MM.1S (cell line): ENCODE results near the gene ALG1L2.
"Not testable (repeated sequence)": the region's sequence is repeated elsewhere in the genome, so short reads cannot be mapped to it uniquely, and the experiment has no call there.

ENCODE experiments used
- DNase-seq: peaks from one replicate; pipeline ENCODE4 v3.0.0-alpha.2; 2015
- H2AFZ ChIP-seq: fragments of 300-600 bp; sonication (generic); 2 replicates; pipeline ENCODE4 v1.6.0; 2016; ENCODE audit warnings: antibody characterized with exemption, low read length
- H3F3A ChIP-seq: fragments of 300-600 bp; sonication (generic); 2 replicates; pipeline ENCODE4 v1.6.1; 2016; ENCODE audit warnings: mild to moderate bottlenecking, antibody characterized with exemption, low read length, moderate library complexity, mixed read lengths; ENCODE audit not compliant: insufficient read depth
- H3K27ac ChIP-seq: fragments of 300-600 bp; sonication (generic); 2 replicates; pipeline ENCODE4 v1.5.1; 2016; ENCODE audit warnings: mild to moderate bottlenecking, low read length
- H3K27me3 ChIP-seq: fragments of 300-600 bp; sonication (generic); replicated peaks from 2 replicates; pipeline ENCODE4 v1.6.0; 2016; ENCODE audit warnings: low read length; ENCODE audit not compliant: insufficient read depth
- H3K36me3 ChIP-seq: fragments of 300-600 bp; sonication (generic); replicated peaks from 2 replicates; pipeline ENCODE4 v1.6.1; 2016; ENCODE audit warnings: mild to moderate bottlenecking, low read length, mixed read lengths; ENCODE audit not compliant: insufficient read depth
- H3K4me1 ChIP-seq: fragments of 300-600 bp; sonication (generic); 2 replicates; pipeline ENCODE4 v1.6.1; 2016; ENCODE audit warnings: low read length, mixed read lengths
- H3K4me2 ChIP-seq: fragments of 300-600 bp; sonication (generic); 2 replicates; pipeline ENCODE4 v1.6.0; 2016; ENCODE audit warnings: low read depth, low read length
- H3K4me3 ChIP-seq: fragments of 300-600 bp; sonication (generic); 2 replicates; pipeline ENCODE4 v1.5.1; 2016; ENCODE audit warnings: low read length, mixed read lengths
- H3K79me2 ChIP-seq: fragments of 300-600 bp; sonication (generic); 2 replicates; pipeline ENCODE4 v1.6.1; 2016; ENCODE audit warnings: mixed run types, low read length, mixed read lengths
- H3K9ac ChIP-seq: fragments of 300-600 bp; sonication (generic); 2 replicates; pipeline ENCODE4 v1.6.1; 2016; ENCODE audit warnings: low read length, mixed read lengths
- H3K9me2 ChIP-seq: fragments of 300-600 bp; sonication (generic); replicated peaks from 2 replicates; pipeline ENCODE4 v1.6.1; 2016; ENCODE audit warnings: mild to moderate bottlenecking, low read length, mixed read lengths; ENCODE audit not compliant: insufficient read depth
- H3K9me3 ChIP-seq: fragments of 300-600 bp; sonication (generic); replicated peaks from 2 replicates; pipeline ENCODE4 v1.6.1; 2016; ENCODE audit warnings: mild to moderate bottlenecking, low read length, mixed read lengths; ENCODE audit not compliant: insufficient read depth
- H4K20me1 ChIP-seq: fragments of 300-600 bp; sonication (generic); 2 replicates; pipeline ENCODE4 v1.6.1; 2016; ENCODE audit warnings: mild to moderate bottlenecking, low read length, moderate library complexity, mixed read lengths; ENCODE audit not compliant: insufficient read depth
- EZH2 ChIP-seq: fragments of 300-600 bp; sonication (generic); optimal IDR thresholded peaks from 2 replicates; pipeline ENCODE3; 2017; ENCODE audit warnings: low read depth, mild to moderate bottlenecking, antibody characterized with exemption, low read length, mixed read lengths
- EZH2phosphoT487 ChIP-seq: fragments of 300-600 bp; sonication (generic); IDR thresholded peaks from 2 replicates; pipeline ENCODE4 v1.6.1; 2018; ENCODE audit warnings: antibody characterized with exemption, low read length
- TF ChIP-seq, protein P1 (sequence below): fragments of 300-600 bp; sonication (generic); IDR thresholded peaks from 2 replicates; pipeline ENCODE4 v1.5.1; 2016; ENCODE audit warnings: antibody characterized with exemption, low read length, mixed read lengths

Gene ALG1L2

DNA sequence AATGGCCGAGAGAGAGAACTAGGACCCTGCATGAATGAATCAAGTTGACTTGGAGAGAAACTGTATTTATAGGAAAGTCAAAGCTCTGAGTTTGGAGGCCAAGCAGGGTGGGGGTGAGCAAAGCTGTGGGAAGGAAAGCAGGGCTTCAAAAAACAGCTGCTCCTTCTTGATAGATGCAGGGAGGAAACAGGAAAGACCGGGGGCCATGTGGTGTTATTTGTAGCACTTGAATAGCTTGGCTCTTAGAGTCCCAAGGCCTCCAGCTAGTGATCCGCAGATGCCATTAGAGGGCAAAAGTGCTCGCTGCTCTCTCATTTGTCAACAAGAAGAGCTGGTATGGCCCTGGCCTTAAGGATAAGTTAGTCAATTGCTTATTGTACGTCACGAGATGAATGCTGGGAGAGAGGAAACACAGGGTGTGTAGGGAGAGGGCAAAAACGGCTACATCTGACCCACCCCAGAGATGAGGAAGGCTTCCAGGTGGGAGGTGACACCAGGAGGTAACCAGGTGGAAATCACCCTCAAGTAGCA lies at the start of gene ALG1L2:
ALG1L2 (plus strand) TSS at position 481 of the 531 bp plus-strand sequence. CDS start 186 bp downstream, outside the sequence.
- Histone ChIP-seq H3K4me2 (no peak within 1 kb of the TSS), H3K9me3 (no peaks in the 10 kb centered on the region), H3K4me3 (no peak within 1 kb of the TSS), H3K9me2 (no peaks in the 10 kb centered on the region), H3K4me1 (no peaks in the 10 kb centered on the region), H2AFZ (no peak within 1 kb of the TSS), H4K20me1 (no peaks in the 10 kb centered on the region), H3K9ac (no peak within 1 kb of the TSS), H3K36me3 (no peaks in the 10 kb centered on the region), H3K27me3 (no peaks in the 10 kb centered on the region), H3K27ac (no peak within 1 kb of the TSS), H3K79me2 (no peaks in the 10 kb centered on the region), H3F3A (no peaks in the 10 kb centered on the region)
- TF ChIP-seq, protein P1, sequence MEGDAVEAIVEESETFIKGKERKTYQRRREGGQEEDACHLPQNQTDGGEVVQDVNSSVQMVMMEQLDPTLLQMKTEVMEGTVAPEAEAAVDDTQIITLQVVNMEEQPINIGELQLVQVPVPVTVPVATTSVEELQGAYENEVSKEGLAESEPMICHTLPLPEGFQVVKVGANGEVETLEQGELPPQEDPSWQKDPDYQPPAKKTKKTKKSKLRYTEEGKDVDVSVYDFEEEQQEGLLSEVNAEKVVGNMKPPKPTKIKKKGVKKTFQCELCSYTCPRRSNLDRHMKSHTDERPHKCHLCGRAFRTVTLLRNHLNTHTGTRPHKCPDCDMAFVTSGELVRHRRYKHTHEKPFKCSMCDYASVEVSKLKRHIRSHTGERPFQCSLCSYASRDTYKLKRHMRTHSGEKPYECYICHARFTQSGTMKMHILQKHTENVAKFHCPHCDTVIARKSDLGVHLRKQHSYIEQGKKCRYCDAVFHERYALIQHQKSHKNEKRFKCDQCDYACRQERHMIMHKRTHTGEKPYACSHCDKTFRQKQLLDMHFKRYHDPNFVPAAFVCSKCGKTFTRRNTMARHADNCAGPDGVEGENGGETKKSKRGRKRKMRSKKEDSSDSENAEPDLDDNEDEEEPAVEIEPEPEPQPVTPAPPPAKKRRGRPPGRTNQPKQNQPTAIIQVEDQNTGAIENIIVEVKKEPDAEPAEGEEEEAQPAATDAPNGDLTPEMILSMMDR: no peak
- no peak for TF ChIP-seq EZH2
- TF ChIP-seq EZH2phosphoT487: no peak
- DNase-seq: no peak

- not testable (repeated sequence) for H2AFZ ChIP-seq, H3K9me3 ChIP-seq, H3K27ac ChIP-seq, H3K4me1 ChIP-seq, H3F3A ChIP-seq, H3K4me3 ChIP-seq, H3K36me3 ChIP-seq, H3K9ac ChIP-seq, H3K27me3 ChIP-seq, H4K20me1 ChIP-seq, H3K4me2 ChIP-seq, H3K9me2 ChIP-seq, H3K79me2 ChIP-seq, DNase-seq
Measured at GRCh38 chr3:130037126-130037815, 44.4 kb upstream of the ALG1L2 start.

GRCh38 chr3:130042736-130043135 lies 38.9 kb upstream of the ALG1L2 start:
- not testable (repeated sequence) for H3K9me2 ChIP-seq, DNase-seq, H3K27ac ChIP-seq, H3F3A ChIP-seq, H3K36me3 ChIP-seq, H2AFZ ChIP-seq, H3K4me1 ChIP-seq, H3K9ac ChIP-seq, H3K4me2 ChIP-seq, H3K79me2 ChIP-seq, H3K4me3 ChIP-seq, H3K9me3 ChIP-seq, H3K27me3 ChIP-seq, H4K20me1 ChIP-seq

DNA sequence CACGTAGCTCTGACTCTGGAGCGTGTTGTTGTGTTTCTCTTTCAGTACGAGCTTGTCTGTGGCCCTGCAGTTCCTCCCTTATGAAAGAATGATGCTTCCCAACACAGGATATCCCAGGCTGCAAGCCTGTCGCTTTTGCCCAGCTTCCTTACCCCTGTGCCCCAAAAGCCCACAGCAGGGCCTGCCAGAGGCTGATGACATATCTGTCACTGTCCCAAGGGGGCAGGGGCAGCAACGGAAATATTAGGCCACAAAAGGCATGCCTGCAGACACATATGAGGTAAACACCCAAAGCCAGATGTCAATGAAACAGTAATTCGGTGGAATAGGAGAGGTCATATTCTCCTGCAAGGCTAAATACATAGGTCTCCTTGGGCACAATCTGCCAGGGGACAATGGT lies 38.0 kb upstream of the ALG1L2 start:
- not testable (repeated sequence) for H3K4me1 ChIP-seq, H3K4me3 ChIP-seq, H3K36me3 ChIP-seq

DNA sequence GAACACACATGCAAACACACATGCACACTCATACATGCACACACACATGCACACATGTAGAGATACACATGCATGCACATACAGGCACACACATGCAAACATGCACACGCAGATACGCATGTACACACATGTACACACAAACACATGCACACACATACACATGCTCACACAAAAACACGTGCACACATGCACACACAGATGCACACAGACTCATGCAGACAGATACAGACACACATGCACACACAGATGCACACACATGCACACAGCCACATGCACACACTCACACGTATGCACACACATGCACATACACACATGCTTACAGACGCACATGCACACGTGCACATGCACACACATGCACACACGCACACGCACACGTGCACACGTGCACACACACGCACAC lies 37.3 kb upstream of the ALG1L2 start:
- H3K9me3 ChIP-seq: no peaks in the 10 kb centered on the region
- H4K20me1 ChIP-seq: no peaks in the 10 kb centered on the region
- no peaks in the 10 kb centered on the region for H3K4me1 ChIP-seq
- no peak overlapping the region for H3K9ac ChIP-seq
- no peaks in the 10 kb centered on the region for H3K9me2 ChIP-seq
- no peak overlapping the region for H3K4me3 ChIP-seq
- H2AFZ ChIP-seq: no peak overlapping the region
- no peak for TF ChIP-seq EZH2
- TF ChIP-seq, protein P1: no peak
- no peak for TF ChIP-seq EZH2phosphoT487
- no peak for DNase-seq
- no peak overlapping the region for H3K27ac ChIP-seq
- H3K36me3 ChIP-seq: no peaks in the 10 kb centered on the region
- no peaks in the 10 kb centered on the region for H3K27me3 ChIP-seq
- no peaks in the 10 kb centered on the region for H3K79me2 ChIP-seq
- H3K4me2 ChIP-seq: no peak overlapping the region
- H3F3A ChIP-seq: no peaks in the 10 kb centered on the region

More for the DNA sequence above, 38.0 kb upstream of the ALG1L2 start:
- not testable (repeated sequence) for H4K20me1 ChIP-seq, H3K9me2 ChIP-seq, H2AFZ ChIP-seq, H3K9ac ChIP-seq, H3K79me2 ChIP-seq, H3K27ac ChIP-seq, DNase-seq, H3F3A ChIP-seq, H3K9me3 ChIP-seq, H3K4me2 ChIP-seq, H3K27me3 ChIP-seq
